Measurements from ENCODE around the gene C9orf50. TPM values are rescaled to one million over a fixed set of nuclear protein-coding genes. Genes with fewer than 3 reads are reported as not detected.

The C9orf50 gene
- total and polyA plus RNA-seq, 2 donors (not counting 3 experiments of a cell fraction or from before 2014, with no cell fraction given): not detected

GRCh38 chr9:129571298-129572051 is 49.4 kb downstream of the C9orf50 start:
- FAIRE-seq: no peak
- dilution Hi-C loops (cut with MboI; ENCODE audit: extremely low pct_ligation_motif_present, low sequenced_read_pairs): no loop called here
- Histone ChIP-seq H3K9me1 (replicated peaks; ENCODE audit: control insufficient read depth, extremely low read depth, insufficient read depth, low read length) (no peaks in the 10 kb centered on the region), H2AFZ (ENCODE audit: low read depth, low read length) (no peak overlapping the region), H3K9ac (replicated peaks; ENCODE audit: extremely low read depth, insufficient read depth, low read length) (no peak overlapping the region), H3K36me3 (ENCODE audit: control insufficient read depth in 2 of 2, extremely low read depth in 1 of 2, insufficient read depth in 2 of 2, low read length in 2 of 2) (no peaks in the 10 kb centered on the region), H3K9me3 (replicated peaks; ENCODE audit: control insufficient read depth, insufficient read depth, low read length) (no peaks in the 10 kb centered on the region), H3K79me2 (ENCODE audit: control insufficient read depth, insufficient read depth, low read length) (no peaks in the 10 kb centered on the region), H3K4me3 (replicated peaks in 1 of 3; ENCODE audit: insufficient read depth in 1 of 3, low read depth in 1 of 3, low read length in 3 of 3) (no peak overlapping the region), H3K27me3 (ENCODE audit: control insufficient read depth in 2 of 2, insufficient read depth in 2 of 2, low read length in 2 of 2) (no peaks in the 10 kb centered on the region), H4K20me1 (replicated peaks; ENCODE audit: control insufficient read depth, extremely low read depth, insufficient read depth, low read length) (no peaks in the 10 kb centered on the region), H3K4me2 (ENCODE audit: insufficient read depth, low read length) (no peak overlapping the region), H3K27ac (ENCODE audit: insufficient read depth, low read depth, low read length) (no peak overlapping the region), H3K4me1 (ENCODE audit: control insufficient read depth, extremely low read depth, insufficient read depth, low read length) (peaks cover 5% of the 10 kb centered on the region)
- TF ChIP-seq MYC (IDR thresholded peaks at IDR 0.05; ENCODE audit: low read depth, low read length): no peak
- no peak for TF ChIP-seq JUN (IDR thresholded peaks at IDR 0.05; ENCODE audit: borderline replicate concordance, insufficient read depth, insufficient read length, low read depth)
- no peak for TF ChIP-seq POLR2AphosphoS5 (IDR thresholded peaks at IDR 0.05; ENCODE audit: insufficient read depth, low read depth, low read length)
- TF ChIP-seq, protein P1, sequence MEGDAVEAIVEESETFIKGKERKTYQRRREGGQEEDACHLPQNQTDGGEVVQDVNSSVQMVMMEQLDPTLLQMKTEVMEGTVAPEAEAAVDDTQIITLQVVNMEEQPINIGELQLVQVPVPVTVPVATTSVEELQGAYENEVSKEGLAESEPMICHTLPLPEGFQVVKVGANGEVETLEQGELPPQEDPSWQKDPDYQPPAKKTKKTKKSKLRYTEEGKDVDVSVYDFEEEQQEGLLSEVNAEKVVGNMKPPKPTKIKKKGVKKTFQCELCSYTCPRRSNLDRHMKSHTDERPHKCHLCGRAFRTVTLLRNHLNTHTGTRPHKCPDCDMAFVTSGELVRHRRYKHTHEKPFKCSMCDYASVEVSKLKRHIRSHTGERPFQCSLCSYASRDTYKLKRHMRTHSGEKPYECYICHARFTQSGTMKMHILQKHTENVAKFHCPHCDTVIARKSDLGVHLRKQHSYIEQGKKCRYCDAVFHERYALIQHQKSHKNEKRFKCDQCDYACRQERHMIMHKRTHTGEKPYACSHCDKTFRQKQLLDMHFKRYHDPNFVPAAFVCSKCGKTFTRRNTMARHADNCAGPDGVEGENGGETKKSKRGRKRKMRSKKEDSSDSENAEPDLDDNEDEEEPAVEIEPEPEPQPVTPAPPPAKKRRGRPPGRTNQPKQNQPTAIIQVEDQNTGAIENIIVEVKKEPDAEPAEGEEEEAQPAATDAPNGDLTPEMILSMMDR (IDR thresholded peaks at IDR 0.05; ENCODE audit: extremely low read depth in 1 of 2, insufficient read depth in 1 of 2, low read depth in 1 of 2, low read length in 2 of 2): no peak
- no peak for TF ChIP-seq MAX (IDR thresholded peaks at IDR 0.05; ENCODE audit: insufficient read depth, insufficient read length)
- TF ChIP-seq POLR2A (IDR thresholded peaks at IDR 0.05; ENCODE audit: low read depth, low read length): no peak
- no peak for TF ChIP-seq GATA2 (IDR thresholded peaks at IDR 0.05; ENCODE audit: insufficient read depth, insufficient read length, low read depth, low read length)
- TF ChIP-seq EZH2 (IDR thresholded peaks at IDR 0.05; ENCODE audit: borderline replicate concordance, low read depth, low read length, severe bottlenecking): no peak
- no peak for TF ChIP-seq FOS (IDR thresholded peaks at IDR 0.05; ENCODE audit: borderline replicate concordance, insufficient read depth, low read length)
- DNase-seq (ENCODE audit: low read depth, low spot score): no peak
- CTCF ChIA-PET: interaction anchor here (0.6 to 1.3 kb wide), 4 partner anchors 36 to 78 kb away, joined by 3 read pairs; no protein-coding TSS in a partner anchor
- intact Hi-C loops (cut with micrococcal nuclease): no loop called here
- no TSS peak for BruUV-seq (replicated peaks)
- POLR2A ChIA-PET: interaction anchor here (0.6 to 1.1 kb wide), 2 partner anchors 19 to 76 kb away, joined by 3 to 7 read pairs; no protein-coding TSS in a partner anchor
